GM23338 (cell line): ENCODE results near the gene PDE6A.

Experiments
- EZH2 ChIP-seq: fragments of 200-600 bp; sonication (generic); IDR thresholded peaks from one replicate; pipeline ENCODE4 v1.8.0; 2017; ENCODE audit warnings: antibody characterized with exemption, mild to moderate bottlenecking, low read depth; ENCODE audit not compliant: unreplicated experiment
- EZH2phosphoT487 ChIP-seq: fragments of 200-600 bp; sonication (generic); IDR thresholded peaks from one replicate; pipeline ENCODE4 v1.8.1; 2018; ENCODE audit warnings: antibody characterized with exemption; ENCODE audit not compliant: unreplicated experiment
- POLR2AphosphoS5 ChIP-seq: IDR thresholded peaks from 2 replicates; pipeline ENCODE4 v1.6.1; 2016; ENCODE audit warnings: antibody characterized with exemption, low read depth
- ZNF331 ChIP-seq: fragments of 250-450 bp; sonication (Bioruptor Pico); IDR thresholded peaks from 2 replicates; pipeline ENCODE4 v1.5.0; 2020; ENCODE audit warnings: low read depth, mild to moderate bottlenecking, moderate library complexity
- TF ChIP-seq, protein P1 (sequence below), 2 experiments: fragments of 200-600 bp in 1 of 2; sonication (generic) in 1 of 2; conservative IDR thresholded peaks; 2 replicates each; pipeline versions ENCODE4 v1.5.1 to v1.6.1; 2016 to 2017; ENCODE audit warnings: antibody characterized with exemption in 2 of 2, low read depth in 2 of 2, mild to moderate bottlenecking in 2 of 2, moderate library complexity in 1 of 2
- TF ChIP-seq, protein P2 (sequence below): IDR thresholded peaks from 2 replicates; pipeline ENCODE4 v1.6.1; 2016; ENCODE audit warnings: antibody characterized with exemption

DNA sequence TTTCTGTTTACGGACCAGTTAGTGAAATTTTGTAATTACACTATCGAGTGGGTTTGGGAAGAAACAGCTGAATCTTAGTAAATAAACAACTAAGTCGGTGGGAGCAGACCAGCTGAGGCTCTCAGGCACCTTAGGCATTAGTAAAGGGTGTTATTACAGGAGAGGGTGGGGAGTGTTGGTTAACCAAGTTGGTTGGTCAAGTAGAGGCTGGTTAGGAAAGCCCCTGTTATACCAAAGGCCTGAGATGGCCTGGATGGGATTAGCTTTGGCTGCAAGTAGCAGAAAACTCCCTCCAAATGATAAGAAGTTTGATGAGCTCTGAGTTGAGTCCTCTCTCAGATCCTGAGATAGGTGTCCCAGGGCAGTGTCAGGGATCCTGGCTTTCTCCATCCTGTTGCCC lies 133.1 kb downstream of the PDE6A start:
- TF ChIP-seq, protein P1, sequence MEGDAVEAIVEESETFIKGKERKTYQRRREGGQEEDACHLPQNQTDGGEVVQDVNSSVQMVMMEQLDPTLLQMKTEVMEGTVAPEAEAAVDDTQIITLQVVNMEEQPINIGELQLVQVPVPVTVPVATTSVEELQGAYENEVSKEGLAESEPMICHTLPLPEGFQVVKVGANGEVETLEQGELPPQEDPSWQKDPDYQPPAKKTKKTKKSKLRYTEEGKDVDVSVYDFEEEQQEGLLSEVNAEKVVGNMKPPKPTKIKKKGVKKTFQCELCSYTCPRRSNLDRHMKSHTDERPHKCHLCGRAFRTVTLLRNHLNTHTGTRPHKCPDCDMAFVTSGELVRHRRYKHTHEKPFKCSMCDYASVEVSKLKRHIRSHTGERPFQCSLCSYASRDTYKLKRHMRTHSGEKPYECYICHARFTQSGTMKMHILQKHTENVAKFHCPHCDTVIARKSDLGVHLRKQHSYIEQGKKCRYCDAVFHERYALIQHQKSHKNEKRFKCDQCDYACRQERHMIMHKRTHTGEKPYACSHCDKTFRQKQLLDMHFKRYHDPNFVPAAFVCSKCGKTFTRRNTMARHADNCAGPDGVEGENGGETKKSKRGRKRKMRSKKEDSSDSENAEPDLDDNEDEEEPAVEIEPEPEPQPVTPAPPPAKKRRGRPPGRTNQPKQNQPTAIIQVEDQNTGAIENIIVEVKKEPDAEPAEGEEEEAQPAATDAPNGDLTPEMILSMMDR (conservative IDR thresholded peaks at IDR 0.05; ENCODE audit: low read depth in 2 of 2): no peak
- TF ChIP-seq POLR2AphosphoS5 (no peak), EZH2 (no peak), EZH2phosphoT487 (no peak), ZNF331 (CRISPR knock-in tag) (no peak)
- TF ChIP-seq, protein P2, sequence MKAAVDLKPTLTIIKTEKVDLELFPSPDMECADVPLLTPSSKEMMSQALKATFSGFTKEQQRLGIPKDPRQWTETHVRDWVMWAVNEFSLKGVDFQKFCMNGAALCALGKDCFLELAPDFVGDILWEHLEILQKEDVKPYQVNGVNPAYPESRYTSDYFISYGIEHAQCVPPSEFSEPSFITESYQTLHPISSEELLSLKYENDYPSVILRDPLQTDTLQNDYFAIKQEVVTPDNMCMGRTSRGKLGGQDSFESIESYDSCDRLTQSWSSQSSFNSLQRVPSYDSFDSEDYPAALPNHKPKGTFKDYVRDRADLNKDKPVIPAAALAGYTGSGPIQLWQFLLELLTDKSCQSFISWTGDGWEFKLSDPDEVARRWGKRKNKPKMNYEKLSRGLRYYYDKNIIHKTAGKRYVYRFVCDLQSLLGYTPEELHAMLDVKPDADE: no peak
